Spleen (tissue), 7 donors: ENCODE measurements around the gene GATC.

ENCODE experiments used
- CTCF ChIP-seq, 11 experiments: fragments of 200-600 bp in 7 of 11; fragments of 450-650 bp in 4 of 11; sonication (generic) in 4 of 11; IDR thresholded peaks in 8 of 11; conservative IDR thresholded peaks in 3 of 11; 1 replicate in 7 of 11; 2 replicates in 4 of 11; pipeline versions ENCODE4 v1.4.0 to v1.8.0; 2016 to 2021; ENCODE audit warnings: antibody characterized with exemption in 11 of 11, inconsistent platforms in 4 of 11, mild to moderate bottlenecking in 1 of 11
- POLR2A ChIP-seq, 3 donors: fragments of 450-650 bp; IDR thresholded peaks; one replicate each; pipeline ENCODE4 v1.5.1; 2017; ENCODE audit warnings: antibody characterized with exemption in 3 of 3, mild to moderate bottlenecking in 1 of 3
- POLR2AphosphoS5 ChIP-seq, 3 donors: sonication (generic); formaldehyde crosslinking; IDR thresholded peaks; one replicate each; pipeline ENCODE4 v1.5.1; 2017; ENCODE audit warnings: antibody characterized with exemption in 3 of 3
- donor health status: DM: no; HTN: no; CAD: no; lungs with moderate emphysema.
- donor health status: DM: no; HTN: no; CAD: no.
- donor health status: DM: no; HTN: no; CAD: no.

- TF ChIP-seq POLR2A (IDR thresholded peaks at IDR 0.05) (no peak), POLR2AphosphoS5 (IDR thresholded peaks at IDR 0.05) (no peak), CTCF (IDR thresholded peaks at IDR 0.05 in 8 of 11, conservative IDR thresholded peaks at IDR 0.05 in 3 of 11) (no peak)
Measured at GRCh38 chr12:120472521-120472920, 26.3 kb downstream of the GATC start.
